ENCODE measurements around the gene ZNF578.

DNA sequence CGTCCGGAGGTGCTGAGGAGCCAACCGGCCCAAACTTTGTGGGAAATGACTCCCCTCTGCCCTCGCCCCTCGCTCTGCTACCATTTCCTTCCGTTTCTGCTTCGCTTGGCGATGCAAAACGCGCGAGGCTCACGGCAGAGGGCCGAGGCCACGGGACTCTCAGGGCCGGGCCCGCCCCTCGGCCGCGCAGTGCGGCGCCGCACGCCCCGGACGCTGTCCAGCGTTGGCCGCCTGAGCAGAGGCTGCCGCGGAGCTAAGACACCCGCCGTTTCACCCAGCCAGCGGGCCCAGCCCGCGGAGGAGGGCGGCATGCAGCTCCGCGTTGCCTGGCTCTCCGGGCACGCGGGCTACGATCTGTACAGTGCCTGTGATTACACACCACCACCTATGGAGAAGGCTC lies 2.1 kb upstream of the ZNF578 start:
- TF ChIP-seq, protein P1, sequence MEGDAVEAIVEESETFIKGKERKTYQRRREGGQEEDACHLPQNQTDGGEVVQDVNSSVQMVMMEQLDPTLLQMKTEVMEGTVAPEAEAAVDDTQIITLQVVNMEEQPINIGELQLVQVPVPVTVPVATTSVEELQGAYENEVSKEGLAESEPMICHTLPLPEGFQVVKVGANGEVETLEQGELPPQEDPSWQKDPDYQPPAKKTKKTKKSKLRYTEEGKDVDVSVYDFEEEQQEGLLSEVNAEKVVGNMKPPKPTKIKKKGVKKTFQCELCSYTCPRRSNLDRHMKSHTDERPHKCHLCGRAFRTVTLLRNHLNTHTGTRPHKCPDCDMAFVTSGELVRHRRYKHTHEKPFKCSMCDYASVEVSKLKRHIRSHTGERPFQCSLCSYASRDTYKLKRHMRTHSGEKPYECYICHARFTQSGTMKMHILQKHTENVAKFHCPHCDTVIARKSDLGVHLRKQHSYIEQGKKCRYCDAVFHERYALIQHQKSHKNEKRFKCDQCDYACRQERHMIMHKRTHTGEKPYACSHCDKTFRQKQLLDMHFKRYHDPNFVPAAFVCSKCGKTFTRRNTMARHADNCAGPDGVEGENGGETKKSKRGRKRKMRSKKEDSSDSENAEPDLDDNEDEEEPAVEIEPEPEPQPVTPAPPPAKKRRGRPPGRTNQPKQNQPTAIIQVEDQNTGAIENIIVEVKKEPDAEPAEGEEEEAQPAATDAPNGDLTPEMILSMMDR (conservative IDR thresholded peaks at IDR 0.05; ENCODE audit: low read depth, low read length), result no peak
- TF ChIP-seq EZH2phosphoT487 (IDR thresholded peaks at IDR 0.05; ENCODE audit: borderline replicate concordance, low read length), result no peak

All from PC-3 (cell line).